Hypothalamus (tissue), 51 donors: ENCODE results near the gene CKAP2L.

Experiments
- DNase-seq, 51 donors: peaks; one replicate each; lab custom pipeline; 2025; lab: John Stamatoyannopoulos, UW

The CKAP2L gene

DNA sequence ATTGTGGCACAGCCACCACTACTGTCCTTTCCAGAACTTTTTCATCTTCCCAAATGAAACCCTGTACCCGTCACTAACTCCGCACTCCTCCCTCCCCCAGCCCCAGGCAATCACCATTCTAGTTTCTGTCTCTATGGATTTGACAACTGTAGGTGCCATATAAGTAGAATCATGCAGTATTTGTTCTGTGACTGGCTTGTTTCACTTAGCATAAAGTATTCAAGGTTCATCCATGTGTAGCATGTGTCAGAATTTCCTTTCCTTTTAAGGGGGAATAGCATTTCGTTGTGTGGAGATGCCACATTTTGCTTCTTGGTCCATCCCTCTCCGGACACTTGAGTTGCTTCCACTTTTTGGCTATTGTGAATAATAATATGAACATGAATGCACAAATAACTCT, 842 bp upstream of the CKAP2L start:
- DNase-seq, result no peak

DNA sequence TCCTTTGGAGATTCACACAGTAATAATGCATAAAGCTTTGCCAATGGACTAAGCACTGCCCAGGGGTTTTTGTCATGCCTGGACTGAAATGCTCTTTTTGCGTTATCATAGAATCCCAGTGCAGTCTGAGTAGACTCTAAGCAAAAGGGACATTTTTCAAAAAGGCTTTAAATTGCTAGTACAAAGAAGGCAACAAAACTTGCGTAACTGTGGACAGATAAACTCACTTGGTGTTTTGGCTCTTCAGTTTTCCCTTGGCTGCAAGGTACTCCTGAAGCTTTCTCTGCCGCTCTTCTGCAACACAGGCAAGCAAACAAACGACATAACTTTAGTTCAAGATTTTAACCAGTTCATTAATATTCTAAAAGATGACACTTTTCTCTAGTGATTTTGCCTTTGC, 2.1 kb downstream of the CKAP2L start:
- no peak for DNase-seq

DNA sequence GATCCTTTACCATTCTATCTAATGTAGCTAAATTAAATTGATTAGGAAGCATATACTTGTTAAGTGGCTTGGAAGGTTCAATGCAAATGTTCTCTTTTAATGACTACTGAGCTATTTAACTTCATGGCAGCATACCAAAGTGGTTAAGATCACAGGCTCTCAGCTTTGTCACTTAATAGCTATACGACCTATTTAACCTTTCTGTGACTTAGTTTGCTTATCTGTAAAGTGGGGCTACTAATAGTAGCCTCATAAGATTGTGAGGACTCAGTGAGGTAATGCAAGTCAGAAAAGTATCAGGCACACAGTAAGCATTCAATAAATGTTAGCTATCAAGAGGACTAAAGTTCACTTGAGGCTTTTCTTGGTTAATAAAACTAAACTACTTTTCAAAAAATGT, 4.3 kb downstream of the CKAP2L start:
- DNase-seq, result no peak

DNA sequence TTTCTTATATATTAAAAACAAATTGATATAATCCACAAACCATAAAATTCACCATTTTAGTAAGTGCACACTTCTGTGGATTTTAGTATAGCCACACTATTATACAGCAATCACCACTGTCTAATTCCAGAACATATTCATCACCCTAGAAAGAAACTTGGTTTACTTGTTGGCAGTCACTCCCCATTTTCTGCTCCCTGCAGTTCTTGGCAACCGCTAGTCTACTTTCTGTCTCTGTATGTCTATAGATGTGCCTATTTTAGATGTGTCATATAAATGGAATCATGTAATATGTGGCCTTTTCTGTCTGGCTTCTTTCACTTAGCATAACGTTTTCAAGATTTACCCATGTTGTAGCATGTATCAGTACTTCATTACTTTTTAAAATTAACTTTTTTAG, 5.7 kb downstream of the CKAP2L start:
- no peak for DNase-seq

DNA sequence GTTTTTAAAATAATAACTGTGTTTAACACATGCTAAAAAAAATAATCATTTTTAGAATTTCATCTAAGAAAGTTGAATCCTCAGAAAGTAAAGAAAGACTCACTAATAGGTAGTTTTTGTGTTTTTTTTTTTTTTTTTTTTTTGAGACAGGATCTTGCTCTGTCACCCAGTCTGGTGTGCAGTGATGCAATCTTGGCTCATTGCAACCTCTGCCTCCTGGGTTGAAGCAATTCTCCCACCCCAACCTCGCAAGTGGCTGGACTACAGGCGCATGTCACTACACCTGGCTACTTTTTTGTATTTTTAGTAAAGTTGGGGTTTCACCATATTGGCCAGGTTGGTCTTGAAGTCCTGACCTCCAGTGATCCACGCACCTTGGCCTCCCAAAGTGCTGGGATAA, 7.1 kb downstream of the CKAP2L start:
- no peak for DNase-seq

DNA sequence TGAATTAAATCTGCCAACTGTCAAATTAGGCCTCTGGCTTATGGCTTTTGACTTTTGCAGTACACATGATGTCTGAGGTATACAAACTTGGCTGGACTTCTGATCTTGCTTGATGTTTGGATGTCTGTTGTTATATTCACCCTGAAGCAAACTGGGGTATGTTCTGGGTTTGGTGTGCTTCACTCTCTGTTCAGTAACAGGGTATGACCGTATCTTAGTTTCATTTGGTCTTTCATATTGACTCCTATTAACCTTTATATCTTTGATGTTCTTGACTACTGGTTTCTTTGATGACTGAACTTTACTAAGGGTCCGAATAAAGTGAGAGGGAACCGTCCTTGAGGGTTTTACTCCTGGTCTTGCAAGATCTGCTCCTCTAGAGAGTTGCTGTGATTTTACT, 8.2 kb downstream of the CKAP2L start:
- no peak for DNase-seq

DNA sequence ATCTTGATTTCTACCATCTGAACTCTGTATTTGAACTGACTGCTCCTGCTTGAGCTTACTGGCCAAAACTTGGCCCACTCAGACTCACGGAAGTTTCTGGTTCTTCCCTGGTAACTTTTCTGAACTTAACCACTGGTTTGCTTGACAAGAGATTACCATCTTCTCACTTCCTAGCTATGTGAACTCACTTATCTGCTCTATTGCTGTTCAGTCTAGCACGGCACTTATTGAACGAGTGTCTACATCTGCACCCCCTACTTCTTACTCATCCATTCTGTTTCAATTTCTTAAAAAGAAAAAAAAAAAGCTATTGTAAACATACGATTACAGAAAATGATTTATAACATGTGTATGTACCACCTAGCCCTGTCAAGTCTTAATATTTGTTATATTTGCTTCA, 9.0 kb downstream of the CKAP2L start:
- no peak for DNase-seq

DNA sequence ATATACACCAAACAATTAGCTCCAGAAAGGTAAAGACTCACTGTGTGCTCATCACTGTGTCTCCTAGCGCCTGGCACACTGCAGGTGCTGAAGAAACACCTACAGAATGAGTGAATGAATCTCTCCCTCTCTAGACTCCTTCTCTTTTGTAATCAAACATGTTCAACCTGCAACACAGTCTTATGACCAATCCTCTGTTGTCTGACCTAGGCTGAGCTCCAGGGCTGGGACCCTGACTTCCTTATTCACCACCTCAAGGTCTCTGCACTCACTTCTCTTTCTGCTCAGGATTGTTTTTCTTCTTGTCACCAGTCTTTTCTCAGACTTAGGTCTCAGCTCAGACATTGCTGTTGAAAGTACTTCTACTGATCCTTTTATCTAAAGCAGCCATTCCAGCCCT, 9.8 kb downstream of the CKAP2L start:
- peak in 1 of 51 donors; percentile 8 for DNase-seq

DNA sequence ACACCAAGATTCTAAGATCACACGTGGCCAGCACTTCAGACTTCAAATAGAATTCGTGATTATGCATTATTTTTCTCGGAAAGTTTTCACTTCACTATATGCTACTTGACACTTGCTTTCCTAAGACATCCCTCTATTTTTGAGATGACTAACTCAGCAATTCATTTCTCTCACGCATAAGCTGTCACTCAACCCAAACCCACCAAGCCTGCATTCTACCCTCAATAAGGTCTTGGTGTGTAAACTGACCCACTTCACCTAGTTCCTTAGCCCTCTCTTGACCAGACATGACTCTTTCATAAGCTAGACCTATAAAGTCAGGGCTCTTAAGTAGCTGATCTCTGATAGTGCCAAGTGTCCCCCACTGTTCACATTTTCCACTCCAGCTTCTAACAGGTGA, 11.7 kb downstream of the CKAP2L start:
- no peak for DNase-seq

DNA sequence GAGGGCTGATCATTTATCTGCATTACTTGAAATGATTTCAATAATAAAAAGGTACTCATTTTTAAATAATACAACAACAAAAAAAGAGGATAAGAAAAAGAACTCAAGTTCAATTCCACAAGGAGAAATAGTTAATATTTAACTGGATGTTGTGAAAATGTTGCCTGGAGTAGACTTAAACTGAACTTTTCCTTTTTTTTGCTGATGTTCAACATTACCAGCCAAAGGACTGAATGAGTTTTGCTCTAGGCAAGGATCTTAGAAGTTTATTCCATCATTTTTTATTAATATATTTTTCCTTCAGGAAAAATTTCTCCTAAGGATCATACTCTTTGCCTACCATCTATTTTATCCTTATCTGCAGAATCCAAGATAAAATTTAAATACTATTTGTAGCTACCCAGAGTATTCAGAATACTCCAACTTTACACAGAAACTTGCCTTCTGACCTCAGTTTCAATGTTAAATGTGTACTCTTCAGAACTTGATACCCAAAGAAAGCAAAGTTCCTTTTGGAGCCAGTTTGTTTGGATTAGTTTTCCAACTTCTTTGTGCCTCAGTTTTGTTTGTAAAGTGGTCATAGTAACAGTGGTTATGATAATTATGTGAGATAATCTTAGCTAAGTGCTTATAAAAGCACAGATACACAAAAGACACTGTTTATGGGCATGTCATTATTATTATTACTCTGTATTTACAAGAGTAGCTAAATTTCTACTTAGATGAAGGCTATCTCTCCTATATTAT, 12.8 kb downstream of the CKAP2L start:
- DNase-seq, result no peak

DNA sequence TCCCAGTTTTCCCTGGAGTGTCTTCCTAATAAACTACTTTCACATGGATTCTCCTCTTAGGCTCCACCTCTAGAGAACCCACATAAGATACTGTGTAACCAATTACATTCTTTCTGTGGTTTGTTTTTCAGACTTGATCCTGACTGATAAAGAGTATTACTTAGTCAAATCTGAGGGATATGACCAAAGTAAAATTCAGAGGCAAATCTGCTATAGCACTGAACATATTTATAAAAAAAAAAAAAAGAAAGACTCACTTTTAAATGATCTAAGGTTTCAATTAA, 13.9 kb downstream of the CKAP2L start:
- no peak for DNase-seq

DNA sequence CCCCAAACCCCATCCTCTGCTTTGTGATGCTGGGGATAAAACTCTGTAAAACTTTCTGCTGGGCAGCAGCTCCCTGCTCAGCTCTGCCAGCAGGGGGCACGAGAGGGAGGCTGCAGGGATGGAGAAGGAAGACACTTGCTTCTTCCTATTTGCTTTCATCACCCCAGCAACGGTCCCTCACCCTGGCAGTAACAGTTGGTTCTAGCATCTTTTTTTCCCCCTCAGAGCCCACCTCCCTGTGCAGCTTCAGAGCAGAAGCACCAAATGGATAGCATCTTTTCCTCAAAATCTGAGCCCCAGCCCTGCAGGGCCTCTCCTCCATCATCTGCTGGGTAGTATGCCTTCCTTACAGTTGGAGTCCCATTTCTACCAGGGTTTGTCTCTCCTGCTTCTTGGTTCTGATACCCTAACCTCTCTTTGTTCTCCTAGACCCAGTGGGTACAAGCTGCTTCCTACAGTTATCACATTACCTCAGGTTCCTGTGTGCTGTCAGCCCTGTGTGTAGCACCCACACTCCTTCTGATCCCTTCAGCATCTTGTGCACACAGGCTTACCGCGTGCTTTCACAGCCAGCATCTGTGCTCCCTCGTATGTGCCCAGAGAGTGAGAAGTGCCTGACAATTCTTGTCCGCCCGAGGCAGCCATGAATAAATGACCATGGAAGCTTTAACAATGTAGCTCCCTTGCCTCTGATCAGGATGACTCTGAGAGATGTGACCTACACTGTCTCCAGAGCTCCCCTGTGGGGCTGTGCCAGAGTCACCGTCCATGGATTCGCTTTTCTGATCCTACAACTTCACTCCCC, 14.5 kb downstream of the CKAP2L start:
- DNase-seq, result peak in 47 of 51 donors; percentile 5 to 78 (median 45)

DNA sequence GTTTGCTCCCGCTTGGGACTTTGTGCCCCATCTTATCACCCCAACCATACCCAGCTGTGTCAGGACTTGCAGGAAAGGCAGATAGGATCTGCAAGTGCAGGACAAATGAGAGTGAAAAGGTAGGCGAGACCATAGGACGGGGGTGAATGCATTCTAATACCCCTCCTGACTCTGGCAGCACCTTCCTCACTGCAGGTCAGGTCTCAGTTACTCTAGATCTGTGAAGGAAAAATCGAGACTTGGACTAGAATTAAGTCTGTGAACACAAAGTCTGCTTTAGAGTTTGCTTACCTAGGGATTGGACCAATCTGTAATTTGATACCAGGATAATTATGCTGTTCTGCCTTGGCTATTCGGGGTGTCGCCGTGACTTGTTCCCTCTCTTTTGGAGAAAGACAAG, 23.9 kb downstream of the CKAP2L start:
- no peak for DNase-seq

DNA sequence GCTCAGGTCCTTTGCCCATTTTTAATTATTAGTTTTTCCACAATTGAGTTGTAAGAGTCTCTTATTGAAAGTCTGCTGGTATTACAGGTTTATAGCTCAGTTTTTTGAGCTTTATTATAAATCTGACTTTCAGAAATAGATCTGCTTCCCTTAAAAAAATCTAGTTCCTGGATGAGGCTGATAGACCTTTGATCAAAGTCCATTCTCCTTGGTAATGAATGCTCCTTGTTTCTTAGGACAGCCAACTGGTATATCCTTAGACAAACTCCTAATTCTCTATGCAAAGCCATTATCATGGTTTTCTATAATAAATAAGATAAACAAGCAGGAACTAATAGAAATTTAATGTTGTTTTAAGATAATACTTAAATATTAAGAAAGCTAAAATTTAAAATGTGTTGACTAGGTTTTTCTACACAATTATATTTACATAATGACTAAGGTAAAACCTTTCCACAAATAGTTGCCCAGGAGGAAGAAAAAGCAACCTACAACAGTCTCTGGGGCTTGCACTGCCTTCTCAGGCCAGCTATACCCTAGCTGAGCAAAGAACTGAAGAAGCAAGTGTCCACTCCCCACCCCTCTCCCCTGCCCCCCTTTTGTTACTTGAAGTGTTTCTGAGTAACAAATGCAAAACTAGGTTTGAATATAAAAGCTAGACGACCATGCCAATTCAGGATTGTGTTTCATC, 26.7 kb downstream of the CKAP2L start:
- DNase-seq, result no peak

DNA sequence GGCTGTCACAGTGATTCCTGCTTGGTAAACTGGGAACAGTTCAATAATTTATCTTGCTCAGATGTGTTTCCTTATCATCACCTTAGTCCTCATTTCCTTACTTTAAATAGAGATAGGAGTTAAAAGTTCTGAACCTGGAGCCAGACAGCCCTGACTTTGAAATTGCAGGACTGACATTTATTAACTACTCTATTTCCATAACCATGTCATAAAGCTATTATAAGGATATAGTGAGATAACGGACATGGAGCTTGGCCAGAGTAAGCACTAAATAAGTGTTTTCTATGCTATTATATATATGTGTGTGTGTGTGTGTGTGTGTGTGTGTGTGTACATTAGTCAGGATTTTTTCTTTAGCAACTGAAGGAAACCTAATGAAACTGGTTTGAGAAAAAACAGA, 30.5 kb downstream of the CKAP2L start:
- DNase-seq, result no peak

DNA sequence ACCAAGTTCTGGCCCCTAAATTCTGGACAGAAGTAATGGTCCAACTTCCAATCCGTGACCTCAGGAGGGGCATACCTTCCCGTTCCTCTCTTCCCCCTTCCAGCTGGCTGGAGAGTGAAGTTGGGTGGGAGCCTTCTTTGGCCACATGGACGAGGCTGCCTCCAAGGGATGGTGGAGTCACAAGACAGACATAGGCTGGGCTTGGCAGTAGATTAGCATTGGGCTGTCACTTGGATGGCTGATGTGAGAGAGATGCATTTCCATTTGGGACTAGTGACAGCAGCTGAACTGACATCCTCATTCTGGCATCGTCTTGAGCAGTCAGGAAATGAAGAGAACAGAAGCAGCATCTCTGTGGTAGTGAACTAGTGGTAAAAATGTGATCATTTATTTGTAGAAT, 31.0 kb downstream of the CKAP2L start:
- no peak for DNase-seq

DNA sequence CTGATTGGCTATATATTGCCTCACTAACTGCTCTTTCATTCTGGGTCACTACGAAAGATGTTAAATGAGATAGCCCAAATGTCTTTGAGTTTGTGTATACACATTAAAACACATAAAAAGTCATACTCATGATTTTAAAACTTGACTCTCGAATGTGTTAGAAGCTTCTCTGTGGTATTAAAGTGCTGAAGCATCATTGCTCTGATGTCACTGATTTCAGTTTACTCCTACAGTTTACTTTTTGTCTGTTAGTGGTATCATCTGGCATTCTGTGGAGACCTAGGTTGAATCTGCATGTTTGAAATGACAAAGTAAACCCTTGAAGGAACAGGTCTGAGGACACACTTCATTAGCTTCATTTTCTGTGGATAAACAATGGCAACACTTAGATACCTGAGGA, 32.9 kb downstream of the CKAP2L start:
- no peak for DNase-seq

DNA sequence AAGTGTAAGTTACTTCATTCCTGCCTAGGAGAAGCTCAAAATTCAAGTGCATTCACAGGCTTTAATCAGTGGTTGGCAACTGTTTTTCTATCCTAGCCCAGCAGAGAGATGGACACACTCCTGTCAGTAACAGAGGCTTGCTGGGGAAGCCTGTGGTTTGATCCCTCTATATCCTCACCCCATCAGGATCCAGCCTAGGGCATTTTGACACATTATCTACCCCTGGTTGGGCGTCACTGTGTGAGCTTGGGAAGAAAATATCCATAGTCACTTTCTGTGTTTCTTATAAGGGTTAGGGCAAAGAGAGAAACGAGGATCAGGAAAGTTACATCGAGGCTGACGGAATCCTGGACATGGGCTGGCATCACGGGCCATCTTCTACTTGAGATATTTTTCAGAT, 33.6 kb downstream of the CKAP2L start:
- DNase-seq, result no peak

DNA sequence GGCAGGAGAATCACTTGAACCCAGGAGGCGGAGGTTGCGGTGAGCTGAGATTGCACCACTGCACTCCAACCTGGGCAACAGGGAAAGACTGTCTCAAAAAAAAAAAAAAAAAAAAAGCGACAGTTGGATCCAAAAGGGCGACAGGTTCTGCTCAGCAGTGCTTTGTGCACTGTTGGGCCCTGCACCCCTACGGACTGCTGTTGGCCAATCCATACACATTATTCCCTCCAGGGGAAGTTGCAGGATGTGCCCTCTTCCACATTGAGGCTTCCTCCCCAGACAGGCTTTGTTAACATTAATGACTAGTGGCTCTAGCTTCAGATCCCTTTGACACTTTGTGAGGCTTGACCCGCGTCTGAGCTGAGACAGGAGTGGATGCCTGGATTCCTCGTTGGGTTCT, 34.2 kb downstream of the CKAP2L start:
- DNase-seq, result no peak

DNA sequence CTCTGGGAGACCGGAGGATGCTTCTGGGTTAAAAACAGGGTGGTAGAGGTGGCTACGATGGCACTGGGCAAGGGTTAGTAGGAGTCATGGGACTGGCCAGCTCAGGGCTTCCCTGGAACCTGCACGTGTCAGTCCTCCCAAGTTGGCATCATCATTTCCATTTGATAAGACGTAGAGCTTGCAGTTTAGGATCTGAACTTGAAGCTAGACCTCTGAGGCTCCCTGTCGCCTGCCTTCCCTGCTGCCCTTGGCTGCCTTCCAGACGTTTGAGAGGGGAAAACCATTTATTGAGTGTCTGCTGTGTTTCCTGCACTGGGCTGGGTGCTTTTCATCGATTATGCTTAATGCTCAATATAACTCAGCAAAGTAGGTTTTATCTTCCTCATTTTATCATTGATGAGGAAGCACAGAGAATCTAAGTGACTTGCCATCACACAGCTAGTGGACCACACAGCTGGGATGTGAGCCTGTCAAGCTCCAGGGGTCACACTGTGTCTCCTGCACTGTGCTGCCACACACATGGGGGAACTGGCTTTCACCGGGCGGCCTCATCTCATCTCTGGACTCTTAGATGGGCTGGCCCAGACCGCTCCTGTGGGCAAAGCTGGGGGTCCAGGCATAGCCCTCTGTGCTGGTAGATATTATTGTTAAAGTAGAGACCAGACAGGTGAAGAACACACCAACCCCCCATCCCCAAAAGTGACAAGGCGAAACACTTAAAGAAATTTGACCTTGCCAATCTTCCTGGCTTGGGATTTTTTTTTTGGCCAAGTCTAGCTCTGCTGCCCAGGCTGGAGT, 35.8 kb downstream of the CKAP2L start:
- no peak for DNase-seq

DNA sequence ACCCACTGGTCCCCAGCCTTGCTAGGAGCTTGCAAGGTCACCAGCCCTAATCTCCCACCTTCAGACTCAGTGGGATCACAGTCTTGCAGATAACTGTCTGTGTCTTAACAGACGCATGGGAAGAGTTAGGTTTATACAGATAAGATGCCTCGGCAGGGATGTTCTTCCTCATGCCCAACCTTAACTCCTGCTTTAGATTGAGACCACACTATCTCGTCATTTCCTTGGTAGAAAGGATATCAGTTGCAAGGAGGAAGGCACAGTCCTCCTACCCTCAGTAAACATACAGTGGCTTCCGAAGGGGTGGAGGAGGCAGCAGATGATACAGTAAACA, 36.4 kb downstream of the CKAP2L start:
- DNase-seq, result no peak
